ENCODE measurements around the gene SEC63. TPM values are rescaled to one million over a fixed set of nuclear protein-coding genes. Genes with fewer than 3 reads are reported as not detected.

SEC63 gene
- total RNA-seq, 2 donors from 2014 or later: 65.7 to 74.8 TPM

GRCh38 chr6:107989166-107990094 lies 31.4 kb upstream of the SEC63 start:
- H3K4me1 Mint-ChIP-seq: peaks cover 40% of the 10 kb centered on the region
- H3K27me3 Mint-ChIP-seq (ENCODE audit: insufficient read depth): no peaks in the 10 kb centered on the region
- H3K36me3 ChIP-seq (ENCODE audit: control insufficient read depth, insufficient read depth, low read length): no peaks in the 10 kb centered on the region
- no peak overlapping the region for H3K27ac Mint-ChIP-seq
- no peaks in the 10 kb centered on the region for H3K36me3 Mint-ChIP-seq (ENCODE audit: low read depth)
- DNase-seq: no peak
- TF ChIP-seq CTCF (conservative IDR thresholded peaks at IDR 0.05): no peak
- no peak overlapping the region for H3K4me3 ChIP-seq (ENCODE audit: low read length)
- H3K9me3 Mint-ChIP-seq: no peaks in the 10 kb centered on the region
- no peaks in the 10 kb centered on the region for H3K27me3 ChIP-seq (ENCODE audit: control insufficient read depth, insufficient read depth, low read length, poor library complexity, severe bottlenecking)
- no peak overlapping the region for H3K9ac ChIP-seq (ENCODE audit: extremely low read depth, low read length, poor library complexity, severe bottlenecking)
- no peak overlapping the region for H3K4me3 Mint-ChIP-seq
- 75 to 78% methylated on average over 2 to 6 of the region's 6 CpGs for WGBS, 2 experiments (ENCODE audit: insufficient coverage in 1 of 2, insufficient read length in 1 of 2)
- H3K27ac ChIP-seq (ENCODE audit: low read depth, low read length): no peak overlapping the region
- H3K9me3 ChIP-seq (ENCODE audit: control insufficient read depth, low read length): no peaks in the 10 kb centered on the region
- peaks cover 11% of the 10 kb centered on the region for H3K4me1 ChIP-seq (ENCODE audit: control insufficient read depth, insufficient read depth, low read length)

GRCh38 chr6:107988570-107988969 lies 30.6 kb upstream of the SEC63 start:
- no peak for TF ChIP-seq CTCF (conservative IDR thresholded peaks at IDR 0.05)
- peaks cover 11% of the 10 kb centered on the region for H3K4me1 ChIP-seq (ENCODE audit: control insufficient read depth, insufficient read depth, low read length)
- Mint-ChIP-seq H3K4me3 (no peak overlapping the region), H3K4me1 (peaks cover 40% of the 10 kb centered on the region), H3K36me3 (ENCODE audit: low read depth) (no peaks in the 10 kb centered on the region), H3K27ac (peak overlapping the region; percentile 85), H3K9me3 (no peaks in the 10 kb centered on the region), H3K27me3 (ENCODE audit: insufficient read depth) (no peaks in the 10 kb centered on the region)
- no peak overlapping the region for H3K27ac ChIP-seq (ENCODE audit: low read depth, low read length)
- no peaks in the 10 kb centered on the region for H3K9me3 ChIP-seq (ENCODE audit: control insufficient read depth, low read length)
- no peaks in the 10 kb centered on the region for H3K36me3 ChIP-seq (ENCODE audit: control insufficient read depth, insufficient read depth, low read length)
- peak overlapping the region; percentile 23 for H3K9ac ChIP-seq (ENCODE audit: extremely low read depth, low read length, poor library complexity, severe bottlenecking)
- H3K4me3 ChIP-seq (ENCODE audit: low read length): peak overlapping the region; percentile 35
- WGBS, 2 experiments (ENCODE audit: insufficient coverage in 1 of 2, insufficient read length in 1 of 2): 47 to 58% methylated on average over 3 of the region's 3 CpGs
- no peaks in the 10 kb centered on the region for H3K27me3 ChIP-seq (ENCODE audit: control insufficient read depth, insufficient read depth, low read length, poor library complexity, severe bottlenecking)
- no peak for DNase-seq

GRCh38 chr6:107987805-107988204 lies 29.8 kb upstream of the SEC63 start:
- peaks cover 40% of the 10 kb centered on the region for H3K4me1 Mint-ChIP-seq
- Histone ChIP-seq H3K9ac (ENCODE audit: extremely low read depth, low read length, poor library complexity, severe bottlenecking) (no peak overlapping the region), H3K27me3 (ENCODE audit: control insufficient read depth, insufficient read depth, low read length, poor library complexity, severe bottlenecking) (no peaks in the 10 kb centered on the region), H3K4me3 (ENCODE audit: low read length) (peak overlapping the region; percentile 35), H3K27ac (ENCODE audit: low read depth, low read length) (no peak overlapping the region), H3K4me1 (ENCODE audit: control insufficient read depth, insufficient read depth, low read length) (peaks cover 11% of the 10 kb centered on the region), H3K9me3 (ENCODE audit: control insufficient read depth, low read length) (no peaks in the 10 kb centered on the region), H3K36me3 (ENCODE audit: control insufficient read depth, insufficient read depth, low read length) (no peaks in the 10 kb centered on the region)
- no peaks in the 10 kb centered on the region for H3K36me3 Mint-ChIP-seq (ENCODE audit: low read depth)
- peak; percentile 72 for DNase-seq
- peak overlapping the region; percentile 85 for H3K27ac Mint-ChIP-seq
- TF ChIP-seq CTCF (conservative IDR thresholded peaks at IDR 0.05): no peak
- H3K27me3 Mint-ChIP-seq (ENCODE audit: insufficient read depth): no peaks in the 10 kb centered on the region
- no peaks in the 10 kb centered on the region for H3K9me3 Mint-ChIP-seq
- 53 to 86% methylated on average over 2 to 3 of the region's 3 CpGs for WGBS, 2 experiments (ENCODE audit: insufficient coverage in 1 of 2, insufficient read length in 1 of 2)
- H3K4me3 Mint-ChIP-seq: no peak overlapping the region
